SK-N-SH treated with all-trans-retinoic acid at 6 μM for 48 hours (cell line): Measurements from ENCODE around the gene EDDM3A.
"Not testable (repeated sequence)": the region's sequence is repeated elsewhere in the genome, so short reads cannot be mapped to it uniquely, and the experiment has no call there.

ENCODE experiments used
- ATAC-seq: fragments of 200-7000 bp; cut with Tn5 transposase; 3 replicates; pipeline ENCODE4 v1.9.1; 2020; ENCODE audit warnings: mild to moderate bottlenecking, moderate library complexity
- ARNTL ChIP-seq: fragments of 450-650 bp; formaldehyde crosslinking; IDR thresholded peaks from 2 replicates; pipeline ENCODE4 v1.5.0; 2020; ENCODE audit warnings: low read depth, mild to moderate bottlenecking, moderate library complexity, borderline replicate concordance
- BACH2 ChIP-seq: fragments of 250-450 bp; sonication (Bioruptor Pico); IDR thresholded peaks from 2 replicates; pipeline ENCODE4 v1.9.0; 2021; ENCODE audit warnings: mild to moderate bottlenecking, borderline replicate concordance
- CREB5 ChIP-seq: fragments of 250-450 bp; sonication (Bioruptor Pico); IDR thresholded peaks from 2 replicates; pipeline ENCODE4 v1.5.1; 2020; ENCODE audit warnings: low read depth, mild to moderate bottlenecking, moderate library complexity
- CSRNP3 ChIP-seq: fragments of 250-450 bp; sonication (Bioruptor Pico); IDR thresholded peaks from 2 replicates; pipeline ENCODE4 v1.5.1; 2021; ENCODE audit warnings: mild to moderate bottlenecking, moderate library complexity
- GLIS3 ChIP-seq: fragments of 250-450 bp; sonication (Bioruptor Pico); IDR thresholded peaks from 2 replicates; pipeline ENCODE4 v1.5.0; 2020; ENCODE audit warnings: mild to moderate bottlenecking, moderate library complexity
- OSR1 ChIP-seq: fragments of 250-450 bp; sonication (Bioruptor Pico); IDR thresholded peaks from 2 replicates; pipeline ENCODE4 v1.8.0; 2022; ENCODE audit warnings: moderate library complexity, mild to moderate bottlenecking, inconsistent platforms
- PATZ1 ChIP-seq: fragments of 250-450 bp; sonication (Bioruptor Pico); IDR thresholded peaks from 2 replicates; pipeline ENCODE4 v1.8.0; 2020; ENCODE audit warnings: mild to moderate bottlenecking, moderate library complexity, borderline replicate concordance
- POU6F1 ChIP-seq: fragments of 250-450 bp; sonication (Bioruptor Pico); IDR thresholded peaks from 2 replicates; pipeline ENCODE4 v1.8.0; 2021; ENCODE audit warnings: low read depth, mild to moderate bottlenecking, moderate library complexity, borderline replicate concordance
- RARB ChIP-seq: fragments of 250-450 bp; sonication (Bioruptor Pico); IDR thresholded peaks from 2 replicates; pipeline ENCODE4 v1.8.0; 2021; ENCODE audit warnings: mild to moderate bottlenecking, moderate library complexity
- SNAI2 ChIP-seq: fragments of 250-450 bp; sonication (Bioruptor Pico); IDR thresholded peaks from 2 replicates; pipeline ENCODE4 v1.5.0; 2020; ENCODE audit warnings: mild to moderate bottlenecking, moderate library complexity
- TCF4 ChIP-seq: fragments of 250-450 bp; sonication (Bioruptor Pico); IDR thresholded peaks from 2 replicates; pipeline ENCODE4 v1.8.0; 2021; ENCODE audit warnings: mild to moderate bottlenecking, moderate library complexity, borderline replicate concordance
- TOX ChIP-seq: fragments of 250-450 bp; sonication (Bioruptor Pico); IDR thresholded peaks from 2 replicates; pipeline ENCODE4 v1.8.0; 2021; ENCODE audit warnings: mild to moderate bottlenecking, moderate library complexity, borderline replicate concordance
- TSHZ2 ChIP-seq: fragments of 250-450 bp; sonication (Bioruptor Pico); IDR thresholded peaks from 2 replicates; pipeline ENCODE4 v1.5.0; 2020; ENCODE audit warnings: mild to moderate bottlenecking, moderate library complexity
- ZC3H10 ChIP-seq: fragments of 250-450 bp; sonication (Bioruptor Pico); IDR thresholded peaks from 2 replicates; pipeline ENCODE4 v1.5.1; 2021; ENCODE audit warnings: mild to moderate bottlenecking, moderate library complexity
- ZFP3 ChIP-seq: fragments of 250-450 bp; sonication (Bioruptor Pico); IDR thresholded peaks from 2 replicates; pipeline ENCODE4 v1.5.0; 2020; ENCODE audit warnings: mild to moderate bottlenecking, moderate library complexity
- ZFP30 ChIP-seq: fragments of 450-650 bp; formaldehyde crosslinking; IDR thresholded peaks from 2 replicates; pipeline ENCODE4 v1.5.0; 2022; ENCODE audit warnings: mild to moderate bottlenecking, moderate library complexity
- ZNF565 ChIP-seq: fragments of 450-650 bp; formaldehyde crosslinking; conservative IDR thresholded peaks from 2 replicates; pipeline ENCODE4 v1.5.0; 2020; ENCODE audit warnings: low read depth, mild to moderate bottlenecking, moderate library complexity
- ZNF70 ChIP-seq: fragments of 450-650 bp; formaldehyde crosslinking; IDR thresholded peaks from 2 replicates; pipeline ENCODE4 v1.5.0; 2020; ENCODE audit warnings: mild to moderate bottlenecking, moderate library complexity
- ZNF8 ChIP-seq: fragments of 450-650 bp; formaldehyde crosslinking; IDR thresholded peaks from 2 replicates; pipeline ENCODE4 v1.5.0; 2020; ENCODE audit warnings: mild to moderate bottlenecking, moderate library complexity

EDDM3A gene

GRCh38 chr14:20757965-20758364, 12.3 kb downstream of the EDDM3A start:
- ATAC-seq = no peak

GRCh38 chr14:20759465-20759864, 13.8 kb downstream of the EDDM3A start:
- not testable (repeated sequence) for ATAC-seq

More at GRCh38 chr14:20757965-20758364, 12.3 kb downstream of the EDDM3A start:
- TF ChIP-seq TCF4 (CRISPR knock-in tag) = no peak
- no peak for TF ChIP-seq OSR1 (CRISPR knock-in tag)
- TF ChIP-seq POU6F1 (CRISPR knock-in tag) = no peak
- TF ChIP-seq ZFP3 (CRISPR knock-in tag) = no peak
- TF ChIP-seq TOX (CRISPR knock-in tag) = no peak
- TF ChIP-seq ARNTL (CRISPR knock-in tag) = no peak
- TF ChIP-seq ZNF70 (CRISPR knock-in tag) = no peak
- no peak for TF ChIP-seq GLIS3 (CRISPR knock-in tag)

GRCh38 chr14:20760950-20761349, 15.3 kb downstream of the EDDM3A start:
- TF ChIP-seq ZNF70 (CRISPR knock-in tag) = no peak
- no peak for TF ChIP-seq TSHZ2 (CRISPR knock-in tag)
- no peak for TF ChIP-seq BACH2 (CRISPR knock-in tag)
- no peak for TF ChIP-seq OSR1 (CRISPR knock-in tag)
- TF ChIP-seq PATZ1 (CRISPR knock-in tag) = no peak
- no peak for TF ChIP-seq ARNTL (CRISPR knock-in tag)
- TF ChIP-seq SNAI2 (CRISPR knock-in tag) = no peak
- no peak for TF ChIP-seq ZFP30 (CRISPR knock-in tag)
- TF ChIP-seq CREB5 (CRISPR knock-in tag) = no peak
- TF ChIP-seq ZC3H10 (CRISPR knock-in tag) = no peak
- TF ChIP-seq ZFP3 (CRISPR knock-in tag) = no peak
- TF ChIP-seq ZNF8 (CRISPR knock-in tag) = no peak
- TF ChIP-seq CSRNP3 = no peak
- TF ChIP-seq ZNF565 (CRISPR knock-in tag) = no peak
- no peak for TF ChIP-seq RARB
- ATAC-seq = no peak

GRCh38 chr14:20768593-20768892, 22.9 kb downstream of the EDDM3A start:
- no peak for TF ChIP-seq BACH2 (CRISPR knock-in tag)
- no peak for TF ChIP-seq SNAI2 (CRISPR knock-in tag)
- TF ChIP-seq ZNF70 (CRISPR knock-in tag) = no peak
- no peak for ATAC-seq
